IMR-90 (cell line): Measurements from ENCODE around the gene FAF1. TPM values are rescaled to one million over a fixed set of nuclear protein-coding genes. Genes with fewer than 3 reads are reported as not detected.
A peak's percentile ranks its signal among the peaks of the same experiment; 100 is the strongest.

ENCODE experiments used
- ATAC-seq: fragments of 200-7000 bp; cut with Tn5 transposase; 2 replicates; pipeline ENCODE4 v1.9.1; 2020; ENCODE audit warnings: low read depth, mild to moderate bottlenecking, moderate library complexity
- BruUV-seq: library from RNA; stranded (reverse); fragments of 400-500 nt; replicated peaks from 2 replicates; lab custom pipeline; 2021; lab: Mats Ljungman, UMichigan
- CTCF ChIA-PET: fragments of 300-600 bp; formaldehyde crosslinking; extraction: SDS; loops from one replicate; lab custom pipeline; 2021; ENCODE audit warnings: antibody characterized with exemption; lab: Yijun Ruan, JAX
- POLR2A ChIA-PET: fragments of 300-600 bp; sonication (Branson Sonifier 250); formaldehyde crosslinking; loops from one replicate; lab custom pipeline; 2022; ENCODE audit warnings: antibody characterized with exemption; ENCODE audit not compliant: unreplicated experiment; lab: Charles Lee
- DNase-seq: peaks from one replicate; pipeline ENCODE4 v3.0.0; 2013
- H2AFZ ChIP-seq: replicated peaks from 2 replicates; pipeline ENCODE3; 2013; ENCODE audit warnings: low read length, mild to moderate bottlenecking; ENCODE audit not compliant: poor library complexity
- H2AK5ac ChIP-seq: 2 replicates; pipeline ENCODE4 v1.6.1; 2013; ENCODE audit warnings: low read depth, low read length, inconsistent platforms
- H2AK9ac ChIP-seq: replicated peaks from 2 replicates; pipeline ENCODE3; 2013; ENCODE audit warnings: mild to moderate bottlenecking, low read depth, low read length, moderate library complexity; ENCODE audit not compliant: poor library complexity
- H2BK120ac ChIP-seq: 2 replicates; pipeline ENCODE4 v1.6.1; 2013; ENCODE audit warnings: low read depth, low read length, inconsistent platforms
- H2BK15ac ChIP-seq: 3 replicates; pipeline ENCODE4 v1.6.1; 2013; ENCODE audit warnings: low read depth, low read length, inconsistent platforms
- H2BK20ac ChIP-seq: 2 replicates; pipeline ENCODE4 v1.6.1; 2013; ENCODE audit warnings: low read depth, mild to moderate bottlenecking, inconsistent platforms, low read length, moderate library complexity
- H2BK5ac ChIP-seq: 2 replicates; pipeline ENCODE4 v1.6.1; 2013; ENCODE audit warnings: mild to moderate bottlenecking, low read depth, low read length, inconsistent platforms; ENCODE audit not compliant: poor library complexity, severe bottlenecking
- H3K14ac ChIP-seq: replicated peaks from 2 replicates; pipeline ENCODE4 v1.6.1; 2013; ENCODE audit warnings: low read depth, low read length, inconsistent platforms
- H3K18ac ChIP-seq: 2 replicates; pipeline ENCODE4 v1.6.1; 2013; ENCODE audit warnings: low read depth, low read length, control low read depth
- H3K23ac ChIP-seq: 2 replicates; pipeline ENCODE4 v1.6.1; 2013; ENCODE audit warnings: low read depth, low read length, inconsistent platforms
- H3K27ac ChIP-seq: 2 replicates; pipeline ENCODE4 v1.5.1; 2013; ENCODE audit warnings: mild to moderate bottlenecking, control low read depth, low read length; ENCODE audit not compliant: insufficient read depth
- H3K27me3 ChIP-seq: 2 replicates; pipeline ENCODE4 v1.6.1; 2013; ENCODE audit warnings: low read length; ENCODE audit not compliant: control insufficient read depth, insufficient read depth
- H3K36me3 ChIP-seq: 2 replicates; pipeline ENCODE4 v1.6.1; 2013; ENCODE audit warnings: low read length, mixed read lengths; ENCODE audit not compliant: control insufficient read depth, insufficient read depth
- H3K4ac ChIP-seq: 2 replicates; pipeline ENCODE4 v1.6.1; 2013; ENCODE audit warnings: low read depth, low read length, inconsistent platforms
- H3K4me1 ChIP-seq: 2 replicates; pipeline ENCODE4 v1.6.1; 2013; ENCODE audit warnings: low read length, mixed read lengths; ENCODE audit not compliant: control insufficient read depth, insufficient read depth
- H3K4me2 ChIP-seq: 2 replicates; pipeline ENCODE4 v1.6.1; 2013; ENCODE audit warnings: low read depth, mild to moderate bottlenecking, control low read depth, low read length, moderate library complexity
- H3K4me3 ChIP-seq: 2 replicates; pipeline ENCODE4 v1.5.1; 2013; ENCODE audit warnings: low read depth, mild to moderate bottlenecking, control low read depth, low read length, moderate library complexity; ENCODE audit not compliant: insufficient read depth
- H3K56ac ChIP-seq: 2 replicates; pipeline ENCODE4 v1.6.1; 2013; ENCODE audit warnings: low read length, inconsistent platforms; ENCODE audit not compliant: insufficient read depth; ENCODE audit errors: extremely low read depth
- H3K79me1 ChIP-seq, 2 experiments: 2 replicates each; pipeline ENCODE4 v1.6.1; 2013; ENCODE audit warnings: low read length in 2 of 2, inconsistent platforms in 1 of 2, low read depth in 1 of 2
- H3K9ac ChIP-seq: 2 replicates; pipeline ENCODE4 v1.6.1; 2013; ENCODE audit warnings: low read depth, low read length, control low read depth
- H3K9me1 ChIP-seq: 2 replicates; pipeline ENCODE4 v1.6.1; 2013; ENCODE audit warnings: low read length, inconsistent platforms; ENCODE audit not compliant: insufficient read depth
- H3K9me3 ChIP-seq: 2 replicates; pipeline ENCODE4 v1.6.1; 2013; ENCODE audit warnings: low read length; ENCODE audit not compliant: control insufficient read depth, insufficient read depth
- H4K20me1 ChIP-seq: 2 replicates; pipeline ENCODE4 v1.6.1; 2013; ENCODE audit warnings: low read length, inconsistent platforms; ENCODE audit not compliant: insufficient read depth
- H4K5ac ChIP-seq: 2 replicates; pipeline ENCODE4 v1.6.1; 2013; ENCODE audit warnings: mild to moderate bottlenecking, low read depth, low read length, control low read depth
- H4K8ac ChIP-seq, 2 experiments: 2 replicates each; pipeline ENCODE4 v1.6.1; 2013; ENCODE audit warnings: low read depth in 2 of 2, low read length in 2 of 2, control low read depth in 1 of 2, inconsistent platforms in 1 of 2
- H4K91ac ChIP-seq: 2 replicates; pipeline ENCODE4 v1.6.1; 2013; ENCODE audit warnings: low read depth, low read length, inconsistent platforms; ENCODE audit not compliant: insufficient read depth
- BHLHE40 ChIP-seq: fragments of 150-350 bp; IDR thresholded peaks from 2 replicates; pipeline ENCODE4 v1.6.1; 2016; ENCODE audit warnings: mild to moderate bottlenecking, low read depth, low read length
- CEBPB ChIP-seq: IDR thresholded peaks from 2 replicates; pipeline ENCODE4 v1.6.1; 2012; ENCODE audit warnings: low read depth, low read length, improper control_type of control experiment
- MAFK ChIP-seq: IDR thresholded peaks from 2 replicates; pipeline ENCODE4 v1.6.1; 2012; ENCODE audit warnings: low read depth, low read length, improper control_type of control experiment
- MXI1 ChIP-seq: IDR thresholded peaks from 2 replicates; pipeline ENCODE4 v1.6.1; 2012; ENCODE audit warnings: low read depth, mild to moderate bottlenecking, low read length, moderate library complexity, borderline replicate concordance
- POLR2A ChIP-seq: IDR thresholded peaks from 2 replicates; pipeline ENCODE4 v1.6.1; 2012; ENCODE audit warnings: mild to moderate bottlenecking, low read depth, low read length
- RFX5 ChIP-seq: IDR thresholded peaks from 2 replicates; pipeline ENCODE4 v1.8.0; 2012; ENCODE audit warnings: low read depth, mild to moderate bottlenecking, low read length, moderate library complexity
- WGBS, 2 experiments: methylation state at CpG; one replicate each; pipeline versions ENCODE4 v1.1.5 to v1.1.7; 2013; ENCODE audit warnings: missing lambda C conversion rate in 2 of 2; ENCODE audit not compliant: insufficient read length in 1 of 2; ENCODE audit errors: extremely low coverage in 2 of 2; 5-methylcytosine and 5-hydroxymethylcytosine counted together
- dilution Hi-C: fragments of 300-500 bp; cut with HindIII; formaldehyde crosslinking; loops from one replicate; pipeline ENCODE4 v1.14.3; 2018; ENCODE audit warnings: low sequenced_read_pairs; ENCODE audit not compliant: unreplicated experiment
- in situ Hi-C: fragments of 300-500 bp; cut with MboI; formaldehyde crosslinking; loops from 3 replicates; pipeline ENCODE4 v1.14.3; 2019; ENCODE audit warnings: low sequenced_read_pairs, inconsistent platforms, mixed read lengths
- intact Hi-C: fragments of 100-400 bp; cut with micrococcal nuclease; formaldehyde crosslinking; loops from 2 replicates; pipeline ENCODE4 v1.10.0; 2022
- polyA plus RNA-seq, 3 experiments: library from polyadenylated mRNA; depleted of rRNA; stranded (reverse); fragments of >200 nt; gene quantifications; 2 replicates each; pipeline ENCODE4 v1.2.3, GENCODE V29; 2012; ENCODE audit warnings: low replicate concordance in 1 of 3
- total RNA-seq: library from RNA; depleted of rRNA; stranded (reverse); fragments of >200 nt; gene quantifications from 2 replicates; pipeline ENCODE4 v1.2.3, GENCODE V29; 2012
- TF ChIP-seq, protein P1 (sequence below): fragments of 150-350 bp; IDR thresholded peaks from 2 replicates; pipeline ENCODE4 v1.6.1; 2017; ENCODE audit warnings: mild to moderate bottlenecking, antibody characterized with exemption, low read length, low read depth
- TF ChIP-seq, protein P2 (sequence below): fragments of 150-350 bp; IDR thresholded peaks from 2 replicates; pipeline ENCODE4 v1.6.1; 2016; ENCODE audit warnings: low read depth, mild to moderate bottlenecking, low read length, moderate library complexity, borderline replicate concordance
- TF ChIP-seq, protein P3 (sequence below): conservative IDR thresholded peaks from 2 replicates; pipeline ENCODE4 v1.5.1; 2012; ENCODE audit warnings: mild to moderate bottlenecking, low read depth, low read length, improper control_type of control experiment

Gene FAF1
- total and polyA plus RNA-seq, 2 of the 4 experiments (the other 2 are of a cell fraction): 18.8 to 72.9 TPM

DNA sequence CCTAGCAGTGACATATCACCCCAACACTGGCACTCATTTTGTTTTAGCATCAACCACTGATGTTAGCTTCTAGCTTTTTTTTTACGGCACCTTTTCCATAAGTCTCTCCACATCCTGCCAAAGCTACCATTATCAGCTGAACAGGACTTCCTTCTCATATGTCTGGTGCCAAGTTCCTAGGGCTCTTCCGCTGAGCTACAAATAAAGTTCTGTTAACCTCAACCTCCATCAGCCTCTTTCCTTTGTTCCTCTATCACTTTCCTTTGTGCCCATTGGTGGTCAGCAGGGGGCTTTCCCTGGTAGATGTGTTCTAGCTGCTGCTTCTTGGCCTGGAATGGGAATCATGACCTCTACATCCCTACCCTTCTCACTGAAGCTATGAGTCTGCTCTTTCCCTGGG is 163.8 kb downstream of the FAF1 start:
- WGBS, 2 experiments: 100% methylated on average over 1 of the region's 2 CpGs; no CpG with 5 or more reads in 1 of the 2 experiments
- DNase-seq: no peak
- in situ Hi-C loops: no loop called here

More for the DNA sequence above, 163.8 kb downstream of the FAF1 start:
- Histone ChIP-seq H3K27me3 (no peaks in the 10 kb centered on the region), H2AK5ac (peak overlapping the region; percentile 24; the same call in 1 of the 2 replicates), H3K4me3 (no peak overlapping the region), H4K91ac (no peak overlapping the region), H2BK5ac (no peak overlapping the region), H3K23ac (0 out of 2 replicates have a peak overlapping the region, but pooled peaks have one; percentile 21), H3K18ac (no peak overlapping the region; the same call in 1 of the 2 replicates), H2BK15ac (no peak overlapping the region), H3K56ac (no peak overlapping the region), H3K9me1 (peaks cover 15% of the 10 kb centered on the region), H3K4ac (no peak overlapping the region; the same call in 1 of the 2 replicates), H3K14ac (0 out of 2 replicates have a peak overlapping the region, but pooled peaks have one; percentile 55), H2AFZ (no peak overlapping the region), H3K79me1 (peaks cover 6 to 20% of the 10 kb centered on the region in 2 experiments; a peak in 3 of 4 replicates), H2BK20ac (no peak overlapping the region), H4K20me1 (0 out of 2 replicates have a peak, but pooled peaks cover 3% of the 10 kb centered on the region), H2AK9ac (peak overlapping the region; percentile 25), H3K36me3 (no peaks in the 10 kb centered on the region), H3K4me2 (no peak overlapping the region), H4K5ac (no peak overlapping the region), H3K4me1 (peaks cover 3% of the 10 kb centered on the region), H3K9me3 (no peaks in the 10 kb centered on the region), H3K9ac (no peak overlapping the region), H4K8ac (no peak overlapping the region; a peak in 1 of 4 replicates), H3K27ac (no peak overlapping the region), H2BK120ac (no peak overlapping the region)
- TF ChIP-seq, protein P1, sequence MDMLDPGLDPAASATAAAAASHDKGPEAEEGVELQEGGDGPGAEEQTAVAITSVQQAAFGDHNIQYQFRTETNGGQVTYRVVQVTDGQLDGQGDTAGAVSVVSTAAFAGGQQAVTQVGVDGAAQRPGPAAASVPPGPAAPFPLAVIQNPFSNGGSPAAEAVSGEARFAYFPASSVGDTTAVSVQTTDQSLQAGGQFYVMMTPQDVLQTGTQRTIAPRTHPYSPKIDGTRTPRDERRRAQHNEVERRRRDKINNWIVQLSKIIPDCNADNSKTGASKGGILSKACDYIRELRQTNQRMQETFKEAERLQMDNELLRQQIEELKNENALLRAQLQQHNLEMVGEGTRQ: no peak
- TF ChIP-seq MAFK (no peak), CEBPB (no peak), MXI1 (no peak), POLR2A (no peak), BHLHE40 (no peak), RFX5 (no peak)
- TF ChIP-seq, protein P2, sequence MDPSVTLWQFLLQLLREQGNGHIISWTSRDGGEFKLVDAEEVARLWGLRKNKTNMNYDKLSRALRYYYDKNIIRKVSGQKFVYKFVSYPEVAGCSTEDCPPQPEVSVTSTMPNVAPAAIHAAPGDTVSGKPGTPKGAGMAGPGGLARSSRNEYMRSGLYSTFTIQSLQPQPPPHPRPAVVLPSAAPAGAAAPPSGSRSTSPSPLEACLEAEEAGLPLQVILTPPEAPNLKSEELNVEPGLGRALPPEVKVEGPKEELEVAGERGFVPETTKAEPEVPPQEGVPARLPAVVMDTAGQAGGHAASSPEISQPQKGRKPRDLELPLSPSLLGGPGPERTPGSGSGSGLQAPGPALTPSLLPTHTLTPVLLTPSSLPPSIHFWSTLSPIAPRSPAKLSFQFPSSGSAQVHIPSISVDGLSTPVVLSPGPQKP: no peak
- TF ChIP-seq, protein P3, sequence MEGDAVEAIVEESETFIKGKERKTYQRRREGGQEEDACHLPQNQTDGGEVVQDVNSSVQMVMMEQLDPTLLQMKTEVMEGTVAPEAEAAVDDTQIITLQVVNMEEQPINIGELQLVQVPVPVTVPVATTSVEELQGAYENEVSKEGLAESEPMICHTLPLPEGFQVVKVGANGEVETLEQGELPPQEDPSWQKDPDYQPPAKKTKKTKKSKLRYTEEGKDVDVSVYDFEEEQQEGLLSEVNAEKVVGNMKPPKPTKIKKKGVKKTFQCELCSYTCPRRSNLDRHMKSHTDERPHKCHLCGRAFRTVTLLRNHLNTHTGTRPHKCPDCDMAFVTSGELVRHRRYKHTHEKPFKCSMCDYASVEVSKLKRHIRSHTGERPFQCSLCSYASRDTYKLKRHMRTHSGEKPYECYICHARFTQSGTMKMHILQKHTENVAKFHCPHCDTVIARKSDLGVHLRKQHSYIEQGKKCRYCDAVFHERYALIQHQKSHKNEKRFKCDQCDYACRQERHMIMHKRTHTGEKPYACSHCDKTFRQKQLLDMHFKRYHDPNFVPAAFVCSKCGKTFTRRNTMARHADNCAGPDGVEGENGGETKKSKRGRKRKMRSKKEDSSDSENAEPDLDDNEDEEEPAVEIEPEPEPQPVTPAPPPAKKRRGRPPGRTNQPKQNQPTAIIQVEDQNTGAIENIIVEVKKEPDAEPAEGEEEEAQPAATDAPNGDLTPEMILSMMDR: no peak
- BruUV-seq: no TSS peak
- dilution Hi-C loops (no loop called here), intact Hi-C loops (no loop called here)
- no peak for ATAC-seq
- ChIA-PET CTCF (no interaction called here), POLR2A (no interaction called here)
